Choroid plexus epithelial cell (primary cell): ENCODE data around the gene TBC1D14.

Source experiments
- DNase-seq: peaks from one replicate; pipeline ENCODE4 v3.0.0-alpha.2; 2010; ENCODE audit warnings: low read depth
- H3K4me3 ChIP-seq: 2 replicates; pipeline ENCODE4 v1.5.1; 2011; ENCODE audit warnings: low read depth, mild to moderate bottlenecking, control low read depth, low read length, moderate library complexity
- CTCF ChIP-seq: conservative IDR thresholded peaks from 2 replicates; pipeline ENCODE4 v1.5.1; 2011; ENCODE audit warnings: low read depth, mild to moderate bottlenecking, control low read depth, inconsistent platforms, low read length, moderate library complexity

The TBC1D14 gene

GRCh38 chr4:7054106-7054880 is 144.7 kb downstream of the TBC1D14 start:
- no peak for TF ChIP-seq CTCF
- H3K4me3 ChIP-seq, result no peak overlapping the region
- no peak for DNase-seq

GRCh38 chr4:7055111-7055989 is 145.7 kb downstream of the TBC1D14 start:
- no peak for TF ChIP-seq CTCF
- H3K4me3 ChIP-seq, result no peak overlapping the region
- DNase-seq, result no peak

DNA sequence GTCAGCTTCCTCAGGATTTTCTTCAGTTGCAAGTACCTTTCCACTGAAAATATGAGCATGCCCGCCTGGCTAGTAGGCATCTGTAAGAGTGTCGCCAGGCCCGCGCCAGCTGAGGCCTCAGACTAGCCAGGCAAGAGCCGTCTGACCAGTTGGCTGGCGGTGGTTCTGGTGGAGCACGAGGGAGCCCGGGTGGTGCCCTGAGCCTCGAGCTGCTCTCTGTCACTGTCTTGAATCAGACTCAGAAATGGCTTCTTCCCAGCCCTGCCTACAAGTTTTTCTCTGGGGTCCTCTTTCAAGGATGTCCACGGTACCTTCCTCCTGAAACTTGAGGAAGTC is 146.3 kb downstream of the TBC1D14 start:
- TF ChIP-seq CTCF, result no peak
- DNase-seq, result no peak
- no peak overlapping the region for H3K4me3 ChIP-seq

DNA sequence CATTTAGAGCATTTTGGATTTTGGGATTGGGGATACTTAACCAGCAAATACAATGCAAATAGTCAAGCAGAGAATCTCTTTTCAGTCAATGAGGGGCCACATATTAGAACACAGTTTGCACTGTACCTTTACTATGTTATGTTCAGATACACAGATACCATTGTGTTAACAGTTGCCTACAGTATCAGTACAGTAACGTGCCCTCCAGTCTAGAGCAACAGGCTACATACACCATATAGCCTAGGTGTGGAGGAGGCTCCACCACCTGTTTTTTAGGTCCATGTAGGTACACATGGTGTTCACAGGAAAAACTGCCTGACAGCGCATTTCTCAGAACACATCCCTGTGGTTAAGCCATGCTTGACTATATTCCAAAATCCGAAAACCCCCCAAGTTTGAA is 149.2 kb downstream of the TBC1D14 start:
- TF ChIP-seq CTCF, result no peak
- DNase-seq, result no peak
- H3K4me3 ChIP-seq, result no peak overlapping the region

GRCh38 chr4:7059662-7060061 is 150.0 kb downstream of the TBC1D14 start:
- no peak for TF ChIP-seq CTCF
- no peak for DNase-seq
- H3K4me3 ChIP-seq, result no peak overlapping the region

DNA sequence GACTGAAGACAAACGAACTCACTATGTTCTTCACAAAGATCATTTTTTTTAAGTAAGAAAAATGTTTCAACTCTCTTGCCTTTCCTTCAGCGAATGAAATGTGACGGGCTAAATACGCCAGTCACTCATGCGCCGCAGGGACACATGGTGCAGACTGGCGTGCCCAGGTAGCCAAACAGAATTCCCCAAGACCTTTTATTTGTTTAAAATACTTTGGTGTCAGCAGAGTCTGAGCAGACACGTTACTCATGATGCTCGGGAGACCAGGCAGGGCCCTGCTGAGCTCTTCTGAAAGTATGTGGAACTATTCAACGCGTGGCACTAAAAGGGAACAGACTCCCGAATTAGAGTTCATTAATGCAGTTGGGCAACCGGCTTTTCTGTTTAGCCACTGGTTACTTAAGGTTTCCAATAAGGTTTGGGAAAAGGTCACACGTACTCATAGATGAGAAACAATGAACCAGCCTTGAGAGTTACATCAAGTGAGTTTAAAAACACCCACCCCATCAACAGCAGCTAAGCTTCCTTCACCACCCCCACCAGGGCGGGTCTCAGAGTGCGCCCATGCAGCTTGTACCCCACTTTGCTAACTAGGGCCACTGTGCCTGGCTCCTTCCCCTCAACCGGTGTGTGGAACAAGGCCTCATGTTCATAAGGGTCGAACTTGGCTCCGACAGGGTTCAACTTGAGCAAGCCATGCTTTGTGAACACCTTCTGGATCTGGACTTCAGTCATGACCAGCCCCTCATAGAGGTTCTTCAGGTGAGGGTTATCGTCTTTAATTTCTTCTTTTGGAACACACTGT is 150.9 kb downstream of the TBC1D14 start:
- no peak overlapping the region for H3K4me3 ChIP-seq
- no peak for DNase-seq
- TF ChIP-seq CTCF, result no peak
